Adrenal gland (tissue), 5 donors: ENCODE measurements around the gene BORCS8.

Source experiments
- POLR2A ChIP-seq, 2 donors: fragments of 450-650 bp; IDR thresholded peaks; one replicate each; pipeline ENCODE4 v1.6.1; 2017; ENCODE audit warnings: antibody characterized with exemption in 2 of 2, mild to moderate bottlenecking in 2 of 2, moderate library complexity in 1 of 2
- TF ChIP-seq, protein P1 (sequence below), 6 experiments: fragments of 450-650 bp in 4 of 6; fragments of 200-600 bp in 2 of 6; sonication (generic) in 1 of 6; IDR thresholded peaks; 1 replicate in 5 of 6; 2 replicates in 1 of 6; pipeline versions ENCODE4 v1.5.1 to v1.8.0; 2016 to 2021; ENCODE audit warnings: antibody characterized with exemption in 6 of 6, mild to moderate bottlenecking in 2 of 6, moderate library complexity in 1 of 6
- donor health status: DM: no; HTN: no; CAD: no.

DNA sequence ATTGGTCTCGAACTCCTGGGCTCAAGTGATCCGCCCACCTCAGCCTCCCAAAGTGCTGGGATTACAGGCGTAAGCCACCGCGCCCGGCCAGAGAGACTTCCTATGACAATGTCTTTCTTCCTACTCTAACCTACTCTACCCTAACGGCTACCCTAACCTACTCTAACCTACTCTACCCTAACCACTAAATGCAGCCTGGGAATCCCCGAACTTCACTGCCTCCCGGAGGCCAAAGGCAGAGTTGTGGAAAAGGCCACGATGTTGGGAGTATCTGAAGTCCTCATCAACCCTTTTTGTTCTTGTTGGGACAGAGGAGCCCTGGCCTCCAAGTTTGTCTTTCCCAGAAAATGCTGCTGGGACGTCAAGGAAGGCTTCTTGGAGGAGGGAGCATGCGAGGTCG lies 12.2 kb upstream of the BORCS8 start:
- TF ChIP-seq, protein P1, sequence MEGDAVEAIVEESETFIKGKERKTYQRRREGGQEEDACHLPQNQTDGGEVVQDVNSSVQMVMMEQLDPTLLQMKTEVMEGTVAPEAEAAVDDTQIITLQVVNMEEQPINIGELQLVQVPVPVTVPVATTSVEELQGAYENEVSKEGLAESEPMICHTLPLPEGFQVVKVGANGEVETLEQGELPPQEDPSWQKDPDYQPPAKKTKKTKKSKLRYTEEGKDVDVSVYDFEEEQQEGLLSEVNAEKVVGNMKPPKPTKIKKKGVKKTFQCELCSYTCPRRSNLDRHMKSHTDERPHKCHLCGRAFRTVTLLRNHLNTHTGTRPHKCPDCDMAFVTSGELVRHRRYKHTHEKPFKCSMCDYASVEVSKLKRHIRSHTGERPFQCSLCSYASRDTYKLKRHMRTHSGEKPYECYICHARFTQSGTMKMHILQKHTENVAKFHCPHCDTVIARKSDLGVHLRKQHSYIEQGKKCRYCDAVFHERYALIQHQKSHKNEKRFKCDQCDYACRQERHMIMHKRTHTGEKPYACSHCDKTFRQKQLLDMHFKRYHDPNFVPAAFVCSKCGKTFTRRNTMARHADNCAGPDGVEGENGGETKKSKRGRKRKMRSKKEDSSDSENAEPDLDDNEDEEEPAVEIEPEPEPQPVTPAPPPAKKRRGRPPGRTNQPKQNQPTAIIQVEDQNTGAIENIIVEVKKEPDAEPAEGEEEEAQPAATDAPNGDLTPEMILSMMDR (IDR thresholded peaks at IDR 0.05): no peak
- no peak for TF ChIP-seq POLR2A (IDR thresholded peaks at IDR 0.05)
